DMS53 (cell line): ENCODE measurements around the gene TOMM40.
"Not testable (repeated sequence)": the region's sequence is repeated elsewhere in the genome, so short reads cannot be mapped to it uniquely, and the experiment has no call there.

Experiments
- DNase-seq: peaks from one replicate; lab custom pipeline; 2025; lab: John Stamatoyannopoulos, UW

TOMM40 gene

GRCh38 chr19:44891016-44891882 is at the start of gene TOMM40:
Gene TOMM40, plus strand, starts transcription at chr19:44891254. Its CDS starts 162 bp downstream, at chr19:44891416.
- DNase-seq = peak; percentile 100

- DNase-seq = no peak
Observed at GRCh38 chr19:44845286-44845611, 45.8 kb upstream of the TOMM40 start.

- DNase-seq = peak; percentile 96
Observed at GRCh38 chr19:44845612-44846454, 45.2 kb upstream of the TOMM40 start, which contains the start of gene NECTIN2. Gene NECTIN2, plus strand, starts transcription at chr19:44846297. Its CDS starts 229 bp downstream, at chr19:44846526.

GRCh38 chr19:44846455-44847143 is 44.5 kb upstream of the TOMM40 start:
- DNase-seq = peak; percentile 42

GRCh38 chr19:44847144-44848035 is 43.7 kb upstream of the TOMM40 start:
- peak; percentile 78 for DNase-seq

- peak; percentile 55 for DNase-seq
Observed at GRCh38 chr19:44848036-44848811, 42.8 kb upstream of the TOMM40 start.

- no peak for DNase-seq
Observed at GRCh38 chr19:44848812-44849447, 42.1 kb upstream of the TOMM40 start.

- DNase-seq = no peak
Observed at GRCh38 chr19:44850641-44851109, 40.4 kb upstream of the TOMM40 start.

- no peak for DNase-seq
Observed at GRCh38 chr19:44851427-44851826, 39.6 kb upstream of the TOMM40 start.

GRCh38 chr19:44855606-44856005 is 35.4 kb upstream of the TOMM40 start:
- no peak for DNase-seq

GRCh38 chr19:44856421-44857083 is 34.5 kb upstream of the TOMM40 start:
- no peak for DNase-seq

GRCh38 chr19:44857837-44858236 is 33.2 kb upstream of the TOMM40 start:
- DNase-seq = no peak

GRCh38 chr19:44861576-44861975 is 29.5 kb upstream of the TOMM40 start:
- DNase-seq = not testable (repeated sequence)

- no peak for DNase-seq
Observed at GRCh38 chr19:44863990-44864389, 27.1 kb upstream of the TOMM40 start.

- no peak for DNase-seq
Observed at GRCh38 chr19:44865196-44865767, 25.8 kb upstream of the TOMM40 start.

- DNase-seq = no peak
Observed at GRCh38 chr19:44866664-44867063, 24.4 kb upstream of the TOMM40 start.

- DNase-seq = no peak
Observed at GRCh38 chr19:44867578-44867977, 23.5 kb upstream of the TOMM40 start.

GRCh38 chr19:44869733-44870470 is 21.2 kb upstream of the TOMM40 start:
- no peak for DNase-seq
